T47D (cell line): Measurements from ENCODE around the gene FNTB.
"Not testable (repeated sequence)": the region's sequence is repeated elsewhere in the genome, so short reads cannot be mapped to it uniquely, and the experiment has no call there.

Experiments used
- DNase-seq, 2 experiments: peaks; one replicate each; pipeline versions ENCODE4 v3.0.0 to v3.0.0-alpha.2; 2011 to 2012; ENCODE audit warnings: low read depth in 1 of 2, low spot score in 1 of 2
- JUND ChIP-seq: IDR thresholded peaks from 2 replicates; pipeline ENCODE4 v1.6.1; 2012; ENCODE audit warnings: low read depth
- in situ Hi-C: cut with HindIII; loops from 2 replicates; pipeline ENCODE4 v1.10.0; 2016; ENCODE audit warnings: low sequenced_read_pairs, low pct_unique_long_range_greater_than_20kb

The FNTB gene

GRCh38 chr14:65079768-65080167 lies 93.1 kb downstream of the FNTB start:
- no peak for DNase-seq
- in situ Hi-C loops, result no loop called here
- TF ChIP-seq JUND, result no peak

DNA sequence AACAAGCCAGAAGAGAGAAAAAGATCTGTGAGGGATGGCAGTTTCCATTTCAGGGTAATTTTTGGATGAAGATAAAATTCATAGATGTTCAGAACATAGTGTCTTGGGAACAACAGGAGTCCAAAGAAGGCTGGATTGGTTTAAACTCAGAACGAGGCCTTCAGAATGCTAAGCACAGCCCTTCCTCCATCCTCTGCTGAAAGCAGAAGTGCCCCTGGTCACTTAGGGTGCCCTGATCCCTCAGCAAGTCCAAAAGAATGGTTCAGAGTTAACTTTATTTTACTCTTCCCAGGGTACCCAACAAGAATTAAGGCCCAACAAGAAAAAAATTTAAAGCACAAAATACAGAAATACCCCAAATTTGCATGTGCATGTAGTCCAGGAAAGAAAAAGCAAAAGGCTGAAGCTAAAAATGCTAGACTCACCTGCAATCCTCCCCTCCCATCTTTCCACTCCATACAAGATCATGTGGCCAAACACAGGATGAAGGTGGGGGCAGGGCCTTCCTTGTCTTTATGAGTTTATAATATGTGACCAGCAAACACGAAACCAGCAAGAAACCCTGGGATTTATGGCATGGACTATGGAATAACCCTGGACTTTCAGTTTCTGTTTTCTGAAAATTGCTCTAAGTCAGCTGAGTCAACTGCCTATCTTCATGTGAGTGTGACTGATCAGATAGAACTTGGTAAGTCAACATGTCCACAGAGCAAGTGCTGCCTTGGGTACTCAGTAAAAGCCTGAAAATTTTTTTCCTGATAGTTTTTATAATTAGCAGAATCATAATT lies 94.5 kb downstream of the FNTB start:
- TF ChIP-seq JUND, result no peak
- DNase-seq, result no peak
- in situ Hi-C loops, result no loop called here

DNA sequence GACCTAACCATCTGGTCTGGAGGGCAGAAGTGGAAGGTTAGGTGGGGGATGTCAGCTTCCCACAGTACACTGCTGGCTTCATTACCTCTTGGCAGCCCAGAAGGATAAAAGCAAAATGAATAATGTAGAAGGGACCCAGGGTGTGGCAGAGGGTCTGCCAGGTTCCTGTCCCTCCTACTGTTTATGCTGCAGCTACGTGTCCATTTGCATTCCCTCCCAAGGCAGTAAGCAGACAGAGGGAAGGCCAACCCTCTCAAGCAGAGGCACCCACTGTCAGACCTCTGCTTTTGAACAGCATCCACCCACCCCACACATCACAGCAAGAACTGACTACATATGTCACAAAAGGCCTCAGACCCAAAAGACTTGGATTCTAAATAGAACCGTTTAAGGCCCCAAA lies 96.2 kb downstream of the FNTB start:
- no peak for TF ChIP-seq JUND
- in situ Hi-C loops, result no loop called here
- no peak for DNase-seq

DNA sequence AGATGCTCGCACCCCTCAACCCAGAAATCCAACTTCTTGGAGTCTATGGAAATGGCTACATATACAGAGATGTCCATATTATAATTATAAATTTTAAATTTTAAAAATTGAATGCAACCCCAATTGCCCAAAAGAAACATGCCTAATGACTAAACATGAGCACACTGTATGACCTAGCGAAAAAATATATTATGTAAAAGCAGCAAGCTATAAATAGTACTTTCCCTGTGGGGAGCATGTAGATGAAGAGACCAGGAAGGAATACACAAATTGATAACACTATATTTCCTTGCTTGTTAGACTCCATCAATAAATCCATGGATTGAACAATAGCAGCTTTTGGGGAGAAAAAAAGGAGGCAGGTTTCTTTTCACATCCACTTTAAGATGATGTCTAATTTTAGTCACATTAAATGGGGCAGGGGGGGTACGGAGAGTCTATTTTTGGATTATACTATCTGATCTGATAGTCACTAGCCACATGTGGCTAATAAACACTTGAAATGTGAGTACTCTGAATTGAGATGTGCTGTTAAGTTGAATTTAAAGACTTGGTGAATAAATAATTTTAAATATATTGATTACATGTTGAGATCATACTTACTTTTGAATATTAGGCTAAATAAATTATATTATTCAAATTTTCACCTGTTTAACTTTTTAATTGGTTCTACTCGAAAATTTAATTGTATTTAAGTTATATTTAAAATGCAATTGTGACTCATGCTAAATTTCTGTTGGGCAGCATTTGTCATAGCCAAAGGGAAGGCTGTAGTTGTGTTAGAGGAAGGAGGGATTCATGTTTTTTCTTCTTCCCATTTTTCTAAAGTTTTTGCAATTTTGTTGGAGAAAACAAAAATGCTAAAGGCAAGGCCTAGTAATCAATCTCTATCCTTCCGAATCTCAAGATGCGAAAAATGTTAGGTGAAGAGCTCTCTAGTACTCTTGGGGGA lies 98.1 kb downstream of the FNTB start:
- no peak for TF ChIP-seq JUND
- in situ Hi-C loops, result no loop called here
- no peak for DNase-seq

DNA sequence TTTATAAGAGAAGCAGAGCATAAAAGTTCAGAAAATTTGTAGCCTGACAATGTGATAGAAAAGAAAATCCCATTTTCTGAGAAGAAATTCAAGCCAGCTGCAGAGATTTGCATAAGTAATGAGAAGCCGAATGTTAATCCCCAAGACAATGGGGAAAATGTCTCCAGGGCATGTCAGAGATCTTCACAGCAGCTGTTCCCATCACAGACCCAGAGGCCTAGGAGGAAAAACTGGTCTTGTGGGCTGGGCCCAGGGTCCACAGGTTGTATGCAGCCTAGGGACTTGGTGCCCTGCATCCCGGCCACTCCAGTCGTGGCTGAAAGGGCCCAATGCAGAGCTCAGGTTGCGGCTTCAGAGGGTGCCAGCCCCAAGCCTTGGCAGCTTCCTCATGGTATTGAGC lies 100.0 kb downstream of the FNTB start:
- in situ Hi-C loops, result not testable (repeated sequence)

DNA sequence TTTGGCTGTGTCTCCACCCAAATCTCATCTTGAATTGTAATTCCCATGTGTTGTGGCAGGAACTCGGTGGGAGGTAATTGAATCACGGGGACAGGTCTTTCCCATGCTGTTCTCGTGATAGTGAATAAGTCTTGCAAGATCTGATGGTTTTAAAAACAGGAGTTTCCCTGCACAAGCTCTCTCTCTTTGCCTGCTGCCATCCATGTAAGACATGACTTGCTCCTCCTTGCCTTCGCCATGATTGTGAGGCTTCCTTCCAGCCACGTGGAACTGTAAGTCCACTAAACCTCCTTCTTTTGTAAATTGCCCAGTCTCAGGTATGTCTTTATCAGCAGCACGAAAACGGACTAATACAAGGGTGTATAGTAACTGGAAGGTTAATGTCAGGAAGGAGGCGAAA lies 101.1 kb downstream of the FNTB start:
- DNase-seq, in situ Hi-C loops: not testable (repeated sequence)

More for the DNA sequence above, 100.0 kb downstream of the FNTB start:
- not testable (repeated sequence) for DNase-seq

- in situ Hi-C loops, result no loop called here
- no peak for DNase-seq
These were observed 105.7 kb downstream of the FNTB start for GRCh38 chr14:65092349-65092748.

DNA sequence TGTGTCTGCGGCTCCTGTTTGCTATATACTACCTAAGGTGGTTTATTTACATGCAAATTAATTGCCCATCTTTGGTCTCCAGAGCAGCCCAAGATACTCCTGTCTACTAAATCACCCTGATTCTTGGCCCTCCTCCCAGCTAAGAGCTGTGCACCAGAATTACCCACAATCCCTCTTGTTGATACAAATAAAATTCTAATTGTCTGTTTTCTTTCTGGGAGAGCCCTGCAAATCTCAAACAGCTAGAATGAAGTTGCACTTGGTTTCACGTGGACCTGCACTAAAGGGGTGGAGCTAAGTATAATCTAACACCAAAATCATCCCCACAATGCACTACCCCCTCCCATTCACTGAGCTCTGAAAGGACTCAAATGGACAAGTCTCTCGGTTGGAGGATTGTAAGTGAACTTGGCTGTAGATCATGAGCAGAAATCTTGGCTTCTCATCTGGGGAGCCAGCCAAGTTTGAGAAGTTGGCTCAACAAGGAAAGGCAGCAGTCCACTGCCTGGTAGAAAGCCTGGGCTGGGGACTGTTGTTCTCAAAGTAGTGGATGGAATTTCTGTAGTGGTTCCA lies 109.0 kb downstream of the FNTB start:
- no peak for TF ChIP-seq JUND
- DNase-seq, result peak; percentile 39 to 84
- in situ Hi-C loops, result no loop called here

More at GRCh38 chr14:65092349-65092748, 105.7 kb downstream of the FNTB start:
- no peak for TF ChIP-seq JUND

GRCh38 chr14:65096323-65097089 lies 109.8 kb downstream of the FNTB start:
- TF ChIP-seq JUND, result no peak
- in situ Hi-C loops, result no loop called here
- no peak for DNase-seq

DNA sequence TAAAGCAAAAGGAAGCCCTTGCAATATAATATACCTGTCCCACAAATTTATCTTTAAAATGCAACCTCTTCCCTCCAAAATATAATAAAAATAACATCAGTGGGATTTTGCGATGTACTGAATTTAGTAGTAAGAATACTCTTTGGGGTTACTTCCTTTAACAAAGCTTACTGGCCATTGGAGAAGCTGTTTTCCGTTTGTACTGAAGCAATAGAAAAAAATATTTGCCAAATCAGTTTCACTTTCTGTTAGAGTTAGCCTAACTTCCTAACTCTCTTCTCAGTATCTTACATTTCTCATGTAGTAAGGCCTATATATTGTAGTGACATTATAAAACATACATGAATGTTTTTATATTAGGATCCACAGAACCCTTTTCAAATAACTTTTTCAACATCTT lies 111.9 kb downstream of the FNTB start:
- in situ Hi-C loops, result no loop called here
- no peak for DNase-seq
- TF ChIP-seq JUND, result no peak

- no peak for TF ChIP-seq JUND
- DNase-seq, result no peak
- in situ Hi-C loops, result no loop called here
These were observed 114.3 kb downstream of the FNTB start for GRCh38 chr14:65100922-65101541.
